NK-92 (cell line): ENCODE measurements around the gene KCNAB1.
"Not testable (repeated sequence)": the region's sequence is repeated elsewhere in the genome, so short reads cannot be mapped to it uniquely, and the experiment has no call there.

Experiments
- DNase-seq: peaks from one replicate; lab custom pipeline; 2025; ENCODE audit not compliant: unreplicated experiment; lab: John Stamatoyannopoulos, UW

KCNAB1 gene

DNA sequence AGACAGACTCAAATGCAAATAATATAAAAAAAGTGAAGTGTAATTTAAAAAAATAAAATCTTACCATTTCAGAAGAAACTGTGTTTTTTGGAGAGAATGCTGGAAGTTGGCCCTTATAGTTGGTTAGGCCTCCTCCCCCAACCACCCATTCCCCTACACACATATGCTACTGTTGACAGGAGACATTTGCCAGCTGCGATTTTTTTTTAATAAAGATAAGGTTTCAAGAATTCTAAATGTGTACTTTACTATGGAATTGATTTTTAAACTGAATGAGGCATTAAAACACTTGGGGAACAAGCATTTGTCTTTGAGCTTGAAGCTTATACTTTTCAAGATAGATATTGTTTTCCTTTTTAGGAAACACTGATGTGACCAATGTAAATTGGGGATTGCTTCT is 438.9 kb downstream of the KCNAB1 start:
- no peak for DNase-seq

DNA sequence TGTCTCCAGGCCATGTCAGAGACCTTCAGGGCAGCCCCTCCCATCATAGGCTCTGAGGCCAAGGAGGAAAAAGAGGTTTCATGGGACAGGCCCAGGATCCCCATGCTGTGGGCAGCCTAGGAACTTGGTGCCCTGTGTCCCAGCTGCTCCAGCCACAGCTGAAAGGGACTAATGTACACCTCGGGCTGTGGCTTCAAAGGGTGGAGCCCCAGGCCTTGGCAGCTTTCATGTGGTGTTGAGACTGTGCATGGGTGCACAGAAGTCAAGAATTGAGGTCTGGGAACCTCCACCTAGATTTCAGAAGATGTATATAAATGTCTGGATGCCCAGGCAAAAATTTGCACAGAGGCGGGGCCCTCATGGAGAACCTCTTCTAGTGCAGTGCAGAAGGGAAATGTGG is 441.2 kb downstream of the KCNAB1 start:
- DNase-seq: no peak

DNA sequence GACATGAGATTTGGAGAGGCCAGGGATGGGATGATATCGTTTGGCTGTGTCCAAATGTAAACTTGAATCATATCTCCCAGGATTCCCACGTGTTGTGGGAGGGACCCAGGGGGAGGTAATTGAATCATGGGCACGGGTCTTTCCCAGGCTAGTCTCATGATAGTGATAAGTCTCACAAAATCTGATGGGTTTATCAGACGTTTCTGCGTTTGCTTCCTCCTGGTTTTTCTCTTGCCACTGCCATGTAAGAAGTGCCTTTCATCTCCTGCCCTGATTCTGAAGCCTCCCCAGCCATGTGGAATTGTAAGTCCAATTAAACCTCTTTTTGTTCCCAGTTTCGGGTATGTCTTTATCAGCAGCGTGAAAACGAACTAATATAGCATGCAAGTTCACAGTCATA is 442.1 kb downstream of the KCNAB1 start:
- not testable (repeated sequence) for DNase-seq

GRCh38 chr3:156563900-156564682 is 443.7 kb downstream of the KCNAB1 start:
- no peak for DNase-seq

DNA sequence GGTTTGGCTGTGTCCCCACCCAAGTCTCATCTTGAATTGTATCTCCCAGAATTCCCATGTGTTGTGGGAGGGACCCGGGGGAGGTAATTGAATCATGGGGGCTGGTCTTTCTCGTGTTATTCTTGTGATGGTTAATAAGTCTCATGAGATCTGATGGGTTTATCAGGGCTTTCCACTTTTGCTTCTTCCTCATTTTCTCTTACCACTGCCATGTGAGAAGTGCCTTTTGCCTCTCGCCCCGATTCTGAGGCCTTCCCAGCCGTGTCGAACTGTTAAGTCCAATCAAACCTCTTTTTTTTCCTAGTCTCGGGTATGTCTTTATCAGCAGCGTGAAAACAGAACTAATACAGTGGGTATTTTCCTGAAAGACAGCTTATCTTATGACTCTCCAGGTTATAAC is 448.6 kb downstream of the KCNAB1 start:
- not testable (repeated sequence) for DNase-seq

DNA sequence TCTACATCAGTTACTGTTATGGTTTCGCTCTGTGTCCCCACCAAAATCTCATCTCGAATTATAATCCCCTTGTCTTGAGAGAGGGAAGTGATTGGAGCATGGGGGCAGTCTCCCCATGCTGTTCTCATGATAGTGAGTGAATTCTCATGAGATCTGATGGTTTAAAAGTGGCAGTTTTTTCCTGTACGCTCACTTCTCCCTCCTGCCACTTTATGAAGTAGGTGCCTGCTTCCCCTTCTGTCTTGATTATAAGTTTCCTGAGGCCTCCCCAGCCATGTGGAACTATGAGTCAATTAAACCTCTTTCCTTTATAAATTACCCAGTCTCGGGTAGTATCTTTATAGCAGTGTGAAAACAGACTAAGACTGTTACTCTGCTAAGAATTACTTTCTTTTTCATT is 449.5 kb downstream of the KCNAB1 start:
- not testable (repeated sequence) for DNase-seq

DNA sequence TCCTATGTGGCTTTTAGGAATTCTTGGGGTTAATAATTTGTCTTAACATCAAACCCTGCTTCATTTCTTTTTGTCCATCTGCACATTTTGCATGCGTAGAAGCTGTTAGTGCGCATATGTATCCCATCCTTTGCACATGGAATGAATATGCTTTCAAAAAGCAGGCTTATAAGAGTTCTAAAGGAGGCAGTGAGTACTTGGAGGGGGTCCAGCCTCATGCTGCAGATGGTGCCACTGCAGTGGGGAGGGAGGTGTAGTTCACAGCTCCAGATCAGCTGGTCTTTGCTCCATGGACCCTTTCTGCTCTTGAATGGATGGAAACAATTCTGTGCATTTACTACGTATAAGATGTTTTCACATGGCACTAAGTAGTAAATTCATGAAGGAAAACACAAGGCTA is 455.3 kb downstream of the KCNAB1 start:
- DNase-seq: no peak

DNA sequence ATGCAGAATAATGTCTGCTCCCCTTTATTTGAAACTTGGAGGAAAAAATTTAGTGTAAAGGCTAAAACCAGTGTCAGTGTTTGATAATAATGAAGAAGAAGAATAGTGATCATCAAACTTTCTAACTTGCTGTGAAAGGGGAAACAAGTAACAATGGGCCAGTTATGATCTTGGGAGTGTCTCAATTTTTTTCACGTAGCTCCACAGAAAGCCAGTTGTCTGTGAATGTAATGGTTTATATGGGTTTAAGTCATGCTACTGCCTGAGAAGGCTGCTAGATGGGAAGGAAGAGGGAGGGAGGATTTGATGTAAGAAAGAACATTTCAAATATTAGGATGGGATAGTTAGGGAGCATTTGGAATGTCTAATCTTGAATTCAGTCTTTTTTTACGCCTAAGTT is 455.7 kb downstream of the KCNAB1 start:
- DNase-seq: no peak

DNA sequence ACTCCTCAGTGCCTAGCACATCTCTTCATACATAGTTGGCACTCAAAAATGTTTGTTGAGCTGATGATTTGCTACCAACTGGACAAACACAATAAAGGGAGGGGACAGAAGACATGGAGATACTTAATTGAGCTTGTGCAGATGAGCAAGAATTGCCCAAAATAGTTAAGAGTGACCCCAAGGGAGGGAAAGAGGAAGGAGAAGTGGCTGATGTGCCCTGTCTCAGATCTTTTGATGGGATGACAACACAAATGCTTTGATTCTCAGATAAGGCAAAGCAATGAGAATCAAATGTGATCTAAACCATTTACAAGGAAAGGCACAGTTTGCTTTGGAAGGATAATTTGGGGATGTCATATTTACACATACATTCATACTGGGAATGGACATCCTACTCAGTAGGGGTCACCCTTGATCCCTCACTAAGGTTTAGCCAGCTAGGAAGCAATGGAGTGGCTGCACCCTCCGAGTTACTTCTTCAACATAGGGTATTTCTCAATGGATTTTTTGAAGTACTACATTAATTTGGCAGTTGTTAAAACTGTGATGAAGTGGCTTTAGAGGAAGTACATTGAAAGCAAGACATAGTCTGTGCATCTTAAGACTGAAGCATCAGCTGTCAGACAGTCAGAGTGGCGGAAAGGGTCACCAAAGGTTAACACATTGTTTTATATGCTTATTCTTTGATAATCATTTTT is 456.4 kb downstream of the KCNAB1 start:
- no peak for DNase-seq

DNA sequence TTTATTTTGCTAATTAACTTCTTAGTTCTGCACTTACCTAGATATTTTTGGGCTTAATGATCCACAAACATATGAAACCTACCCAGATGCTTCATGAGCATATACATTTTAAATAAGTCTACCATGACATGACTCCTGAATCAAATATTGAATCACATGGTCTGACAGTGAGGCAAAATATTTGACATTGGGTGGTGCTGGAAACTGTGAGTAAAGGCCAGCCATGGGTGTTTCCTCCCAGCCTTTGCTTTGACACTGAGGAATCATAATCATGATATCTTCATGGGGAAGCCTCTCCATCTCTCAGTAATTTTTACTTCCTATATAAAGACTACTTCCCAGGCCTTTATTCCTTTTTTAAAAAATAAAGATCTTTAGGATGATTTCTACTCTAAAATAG is 457.4 kb downstream of the KCNAB1 start:
- no peak for DNase-seq

DNA sequence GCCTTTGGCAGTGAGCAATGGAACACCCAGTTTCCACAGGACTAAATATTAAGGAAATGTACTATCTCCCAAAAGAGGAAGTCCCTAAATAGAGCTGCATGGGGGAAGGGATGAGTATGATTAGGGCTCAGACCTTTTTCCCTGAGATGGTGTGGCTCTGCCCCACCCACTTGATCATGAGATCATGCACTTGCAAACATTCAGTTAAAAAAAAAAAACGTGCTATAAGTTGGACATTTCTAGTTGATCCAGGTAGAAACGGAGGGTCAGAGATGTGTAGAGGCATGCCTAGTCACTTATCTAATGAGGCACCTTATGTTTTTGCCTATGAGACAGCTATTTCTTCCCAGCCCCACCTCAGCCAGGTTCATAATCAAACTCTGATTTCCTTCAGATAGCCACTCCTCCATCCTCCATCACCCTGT is 459.1 kb downstream of the KCNAB1 start:
- DNase-seq: no peak

- DNase-seq: no peak
Measured at GRCh38 chr3:156581033-156581432, 460.7 kb downstream of the KCNAB1 start.

DNA sequence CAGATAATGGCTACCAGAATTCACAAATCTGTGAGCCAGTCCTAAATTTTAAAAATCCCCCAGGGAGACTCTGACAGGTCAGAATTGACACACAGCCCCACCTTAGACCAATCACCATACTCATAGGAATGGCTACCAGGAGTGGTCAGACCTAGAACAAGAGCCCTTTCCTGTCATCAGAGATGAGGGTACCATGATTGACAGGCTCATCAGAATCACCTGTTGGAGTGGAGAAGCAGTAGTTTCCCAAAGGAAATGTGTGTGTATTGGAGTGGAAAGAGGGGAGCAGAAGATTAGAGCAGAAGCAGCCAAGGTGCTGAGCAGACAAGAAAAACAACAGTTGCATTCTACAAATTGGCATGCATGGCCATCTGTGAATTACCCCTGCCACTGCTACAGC is 461.6 kb downstream of the KCNAB1 start:
- DNase-seq: no peak

DNA sequence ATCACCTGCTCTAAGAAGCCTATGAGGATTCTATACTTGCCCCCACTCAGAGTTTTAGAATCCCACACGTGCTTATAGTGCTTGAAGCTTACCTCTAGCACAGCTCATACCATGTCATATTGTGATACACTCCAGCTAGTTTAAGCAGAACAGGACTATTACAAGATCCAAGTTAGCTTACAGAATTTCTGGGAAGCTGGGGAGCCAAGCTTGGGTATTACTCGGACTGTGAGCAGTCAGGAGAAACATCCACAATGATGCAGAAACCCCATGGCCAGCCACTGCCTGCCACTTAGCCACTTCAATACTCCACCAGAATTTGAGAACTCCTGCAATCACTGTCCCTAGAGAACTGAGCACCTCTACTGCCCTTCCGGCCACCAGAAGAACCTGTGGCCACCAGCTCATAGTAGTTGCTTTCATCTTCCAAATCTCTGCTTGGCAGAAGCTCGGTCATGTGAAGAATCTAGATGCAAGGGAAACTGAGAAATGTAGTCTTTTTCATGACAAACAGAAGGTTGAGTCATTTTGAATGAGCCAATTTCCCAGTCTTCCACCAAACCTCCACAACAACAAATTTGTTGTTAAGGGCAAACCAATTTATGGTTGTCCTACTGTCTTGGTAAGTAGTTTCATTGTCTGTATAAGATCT is 462.3 kb downstream of the KCNAB1 start:
- DNase-seq: no peak

- DNase-seq: no peak
Measured at GRCh38 chr3:156583469-156583868, 463.1 kb downstream of the KCNAB1 start.

GRCh38 chr3:156586905-156587759 is 466.8 kb downstream of the KCNAB1 start:
- DNase-seq: no peak

DNA sequence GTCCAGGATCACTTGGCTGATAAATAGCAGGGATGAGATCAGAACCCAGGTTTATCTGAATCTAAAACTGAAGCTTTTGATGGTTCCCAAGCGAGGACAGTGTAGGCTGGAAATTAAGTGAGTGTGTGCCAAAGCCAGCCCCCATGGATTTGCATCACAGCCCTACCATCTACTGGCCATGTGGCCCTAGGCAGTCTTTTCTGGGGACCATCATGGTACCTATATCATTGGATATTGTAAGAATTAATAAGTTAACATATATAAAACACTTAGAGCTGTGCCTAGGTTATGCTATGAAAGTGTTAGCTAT is 467.3 kb downstream of the KCNAB1 start:
- DNase-seq: no peak
